Putamen (tissue), 1 donor: ENCODE results near the gene KLHL29.

Experiments
- DNase-seq: peaks from one replicate; pipeline ENCODE4 v3.0.0-alpha.2; 2016; ENCODE audit warnings: low spot score

KLHL29 gene

GRCh38 chr2:23513245-23513871, 128.4 kb downstream of the KLHL29 start:
- no peak for DNase-seq

DNA sequence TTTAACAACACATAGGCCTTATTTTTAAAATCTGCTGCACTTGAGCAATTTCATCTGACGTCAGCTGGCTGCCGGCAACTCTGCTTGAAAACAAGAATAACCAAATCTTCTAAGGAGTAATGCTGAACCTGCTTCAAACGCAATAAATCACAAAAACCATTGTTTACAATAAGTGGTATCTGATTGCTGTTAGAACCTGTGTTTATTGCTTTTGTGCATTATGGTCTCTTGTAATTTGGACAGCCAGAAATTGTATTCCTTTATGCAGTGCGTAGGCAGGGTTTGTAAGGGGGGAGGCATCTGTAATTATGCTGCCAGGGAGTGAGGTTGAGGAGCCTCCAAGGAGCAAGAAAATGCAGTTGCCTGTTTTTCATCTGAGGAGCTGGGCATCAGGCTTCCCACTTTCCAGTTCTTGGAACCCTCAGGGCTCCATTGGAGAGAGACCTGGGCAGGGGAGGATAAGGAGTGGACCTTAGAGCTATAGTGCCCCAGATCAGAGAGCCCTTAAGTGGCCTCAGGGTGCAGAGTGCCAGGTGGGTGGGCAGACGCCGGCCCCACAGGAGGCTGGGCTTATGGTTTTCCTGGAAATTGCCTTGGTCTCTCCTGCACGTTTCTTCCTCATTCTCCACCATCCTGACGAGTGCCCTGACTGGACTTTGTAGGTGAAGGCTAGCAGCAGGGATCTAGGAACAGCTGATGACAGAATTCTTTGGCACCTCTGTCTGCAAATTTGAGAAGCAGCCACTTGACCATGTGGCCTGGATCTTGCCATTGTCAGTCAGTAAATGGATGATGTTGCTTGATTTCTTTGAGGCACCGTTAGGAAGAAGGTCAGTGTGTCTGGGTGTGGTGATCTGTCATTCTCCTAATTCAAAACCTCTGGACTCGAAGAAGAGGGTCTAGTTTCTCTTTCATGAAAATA, 129.2 kb downstream of the KLHL29 start:
- DNase-seq = no peak

DNA sequence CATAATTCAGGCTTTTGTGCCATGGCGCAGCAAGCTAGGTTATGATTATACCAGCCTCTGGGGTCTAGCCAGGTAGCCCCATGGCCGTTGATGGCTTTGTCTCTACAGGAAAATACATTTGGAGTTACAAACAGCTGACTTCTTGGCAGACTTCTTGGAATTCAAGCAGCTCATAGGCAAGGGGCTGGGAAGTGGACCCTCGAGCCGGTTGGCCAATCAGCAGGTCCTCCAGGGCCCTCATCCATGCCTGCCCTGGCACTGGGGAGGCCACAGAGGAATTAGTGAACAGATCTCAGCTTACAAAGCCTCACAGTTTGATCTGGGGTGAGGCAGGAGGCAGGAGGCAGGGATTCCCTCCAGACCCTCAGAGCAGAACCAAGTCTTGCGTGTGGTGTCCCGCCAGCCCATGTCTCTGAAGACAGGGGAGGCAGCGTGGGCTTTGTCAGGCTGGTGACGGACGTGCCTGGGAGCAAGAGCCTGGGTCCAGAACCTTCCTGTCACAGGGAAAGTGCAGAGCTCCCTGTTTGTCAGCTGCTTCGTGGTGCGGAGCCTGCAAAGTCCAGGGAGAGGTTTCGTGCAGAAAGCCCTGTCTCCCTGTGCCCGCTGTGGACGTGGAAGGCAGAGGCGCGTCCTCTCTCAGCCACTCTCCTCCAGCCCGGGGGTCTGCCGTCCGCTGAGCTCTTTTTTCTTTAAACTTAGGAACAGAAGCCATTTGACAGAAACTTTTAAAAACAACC, 131.7 kb downstream of the KLHL29 start:
- DNase-seq = no peak

- no peak for DNase-seq
Observed at GRCh38 chr2:23518481-23519333, 133.7 kb downstream of the KLHL29 start.

- no peak for DNase-seq
Observed at GRCh38 chr2:23519334-23519651, 134.3 kb downstream of the KLHL29 start.

- no peak for DNase-seq
Observed at GRCh38 chr2:23520256-23520655, 135.3 kb downstream of the KLHL29 start.

- DNase-seq = no peak
Observed at GRCh38 chr2:23521060-23521459, 136.1 kb downstream of the KLHL29 start.

DNA sequence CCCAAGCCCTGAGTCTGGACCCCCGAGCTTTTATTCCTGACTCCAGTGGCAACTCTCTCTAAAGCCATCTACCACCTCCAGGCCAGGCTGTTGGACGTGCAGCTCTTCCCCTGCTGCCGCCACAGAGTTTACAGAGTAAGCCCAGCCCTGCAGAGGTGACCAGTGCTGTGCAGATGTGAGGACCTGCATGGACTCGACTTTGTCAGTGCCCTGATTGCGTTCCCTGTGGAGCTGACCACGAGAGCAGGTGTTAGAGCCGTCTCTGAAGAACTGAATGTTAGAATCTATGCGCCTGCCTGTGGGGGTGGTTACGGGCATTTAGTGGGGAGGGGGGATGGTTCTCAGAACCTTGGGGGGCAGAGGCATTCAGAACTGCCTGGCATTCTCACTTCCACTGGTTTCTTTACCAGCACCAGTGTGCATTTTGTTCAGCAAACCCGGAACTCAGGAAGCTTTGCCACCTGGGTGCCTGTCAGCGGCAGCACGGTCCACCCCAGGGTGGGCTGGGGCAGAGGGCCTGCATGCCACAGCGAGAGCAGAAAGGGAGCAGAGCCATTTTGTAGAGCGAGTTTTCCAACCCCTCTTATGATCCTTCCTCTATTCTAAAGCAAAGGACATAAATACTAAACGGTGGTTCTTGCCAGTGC, 137.9 kb downstream of the KLHL29 start:
- no peak for DNase-seq

DNA sequence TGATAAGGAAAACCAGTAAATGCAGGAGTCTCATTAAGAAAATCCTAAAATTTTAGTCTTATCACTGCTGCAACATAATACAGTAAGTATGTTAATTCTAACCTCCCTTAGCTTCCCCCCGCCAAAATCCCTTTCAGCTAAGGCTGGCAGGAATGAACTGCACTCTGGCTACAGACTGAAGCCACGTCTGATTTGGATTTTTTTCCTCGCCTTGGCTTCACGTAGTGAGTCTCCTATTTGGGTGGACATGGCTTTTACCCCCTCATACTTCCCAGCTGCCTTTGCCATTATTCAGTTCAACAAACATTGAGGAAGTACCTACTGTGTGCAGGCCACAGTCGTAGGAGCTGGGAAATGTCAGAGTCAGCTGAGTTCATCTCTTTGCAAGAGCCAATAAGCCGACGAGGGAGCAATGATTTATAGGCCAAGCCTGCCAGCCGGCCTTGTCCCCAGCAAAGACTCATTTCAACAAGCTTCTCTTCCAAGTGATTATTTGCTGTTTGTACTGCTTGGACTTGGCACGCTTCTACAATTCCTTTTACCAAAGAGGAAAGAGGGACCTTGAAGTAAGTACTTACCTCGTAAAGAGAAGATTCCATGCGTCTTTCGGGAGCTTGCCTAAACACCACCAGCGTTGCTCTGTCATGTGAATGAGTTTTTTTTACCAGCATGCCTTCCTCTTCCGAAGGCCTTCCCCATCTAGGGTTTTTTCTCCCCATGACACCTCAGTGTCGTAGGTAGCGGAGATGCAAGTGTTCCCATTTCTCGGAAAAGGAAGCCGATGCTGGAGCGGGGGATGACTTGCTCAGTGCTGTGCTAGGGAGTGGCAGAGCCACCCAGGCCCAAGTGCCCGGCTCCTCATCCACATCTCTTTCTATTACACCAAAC, 138.6 kb downstream of the KLHL29 start:
- no peak for DNase-seq

- no peak for DNase-seq
Observed at GRCh38 chr2:23524261-23524706, 139.3 kb downstream of the KLHL29 start.

GRCh38 chr2:23525137-23525765, 140.3 kb downstream of the KLHL29 start:
- no peak for DNase-seq

DNA sequence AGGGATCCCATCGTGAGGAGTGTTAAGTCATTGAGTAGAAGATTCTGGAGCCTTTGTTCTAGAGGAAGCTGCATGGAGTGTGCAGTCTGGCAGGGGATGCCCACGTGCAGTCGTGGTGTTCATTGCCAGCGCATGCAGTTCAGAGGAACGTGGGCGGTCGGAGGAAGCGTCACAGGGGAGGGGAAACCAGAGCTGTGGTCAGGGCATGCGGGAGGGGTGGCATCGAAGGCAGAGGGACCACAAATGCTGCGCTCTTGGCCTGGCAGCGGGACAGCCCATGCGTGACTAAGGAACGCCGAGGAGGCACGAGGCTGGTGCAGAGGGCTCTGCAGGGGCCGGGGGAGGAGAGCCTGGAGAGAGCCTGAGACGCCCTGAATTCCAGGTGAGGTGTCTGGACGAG, 141.1 kb downstream of the KLHL29 start:
- no peak for DNase-seq

- no peak for DNase-seq
Observed at GRCh38 chr2:23526835-23527790, 142.1 kb downstream of the KLHL29 start.

DNA sequence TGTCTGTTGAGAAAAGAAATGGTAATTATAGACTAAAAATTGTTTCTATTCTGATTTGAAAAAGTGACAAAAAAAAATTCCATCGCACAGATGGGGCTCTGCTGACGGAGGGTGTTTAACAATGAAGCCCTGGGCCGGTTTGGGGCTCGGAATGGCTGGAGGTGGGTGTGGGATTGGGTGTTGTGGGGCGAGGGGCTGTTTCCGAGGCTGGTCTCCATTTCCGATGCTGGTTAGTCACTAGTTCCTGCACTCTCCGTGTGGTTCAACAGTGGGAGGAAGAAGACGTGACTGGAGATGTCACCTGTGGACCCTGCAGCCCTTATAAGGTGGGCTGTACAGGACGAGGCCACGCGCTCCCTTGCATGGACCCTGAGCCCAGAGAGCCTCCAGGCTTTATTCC, 143.2 kb downstream of the KLHL29 start:
- DNase-seq = no peak

DNA sequence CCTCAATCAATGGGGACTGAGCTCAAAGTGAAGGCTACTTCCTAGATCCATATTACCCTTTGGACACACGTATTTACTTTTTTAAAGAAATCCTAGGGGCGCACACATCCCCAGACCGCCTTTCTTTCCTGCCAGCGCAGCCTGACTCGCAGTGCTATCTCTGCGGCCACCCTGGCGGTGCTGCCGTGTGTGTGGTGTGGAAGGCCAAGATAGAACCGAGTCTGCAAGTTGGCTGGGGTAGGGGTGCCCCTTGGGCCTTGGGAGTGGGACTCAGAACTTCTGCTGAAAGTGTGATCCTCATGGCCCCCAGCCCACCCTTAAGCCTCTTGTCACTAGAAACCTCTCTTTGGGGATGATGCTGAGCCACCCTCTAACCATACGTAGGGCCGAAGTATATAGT, 143.7 kb downstream of the KLHL29 start:
- no peak for DNase-seq

DNA sequence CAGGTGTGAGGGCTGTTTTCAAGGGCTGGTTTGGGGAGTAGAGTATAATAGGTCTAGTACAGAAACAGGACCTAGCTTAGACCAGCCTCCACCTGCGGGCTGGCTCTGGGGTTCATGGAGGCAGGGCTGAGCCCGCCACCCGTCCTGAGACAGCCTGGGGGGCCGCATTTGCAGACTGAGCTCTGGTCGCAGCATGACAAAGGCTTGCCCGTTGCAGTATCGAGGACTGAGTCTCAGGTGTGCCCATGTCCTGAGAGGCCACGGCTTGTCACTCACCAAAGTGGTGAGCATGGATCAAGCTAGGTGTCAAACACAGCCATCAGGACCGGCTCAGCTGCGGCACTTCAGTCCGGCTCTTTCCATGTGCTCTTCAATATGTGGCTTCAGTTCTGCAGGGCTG, 144.7 kb downstream of the KLHL29 start:
- DNase-seq = no peak

DNA sequence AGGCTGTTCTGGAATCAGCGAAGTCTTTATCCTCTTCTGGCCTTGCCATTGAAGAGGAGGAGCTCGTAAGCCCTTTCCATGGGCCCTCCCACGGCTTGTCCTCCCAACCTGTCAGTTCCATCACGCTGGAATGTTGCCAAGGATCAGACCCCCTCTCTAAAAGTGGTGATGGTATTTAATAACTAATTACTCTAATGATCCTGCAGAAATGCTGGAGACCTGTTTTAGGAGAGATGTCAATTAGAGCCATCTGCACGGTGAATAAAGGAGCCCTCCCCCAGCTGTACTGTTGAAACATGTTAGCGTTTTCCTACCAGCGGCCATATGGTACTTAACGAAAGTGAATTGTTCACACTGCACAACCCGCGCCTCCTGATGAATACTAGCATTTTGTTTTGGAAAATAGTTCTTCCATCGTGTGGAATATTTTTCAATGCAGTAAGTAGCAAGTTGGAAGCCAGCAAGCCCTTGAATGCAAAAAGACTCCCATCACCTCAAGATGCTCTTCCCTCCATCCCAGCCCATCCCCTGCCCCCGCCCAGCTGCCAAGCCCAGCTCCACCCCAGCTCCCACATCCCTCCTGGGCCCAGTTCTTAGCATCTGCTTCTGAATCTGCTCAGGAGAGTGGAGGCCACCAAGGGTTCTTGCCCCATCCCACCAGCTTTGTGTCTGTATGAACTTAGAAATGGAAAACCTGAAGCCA, 145.4 kb downstream of the KLHL29 start:
- DNase-seq = no peak

DNA sequence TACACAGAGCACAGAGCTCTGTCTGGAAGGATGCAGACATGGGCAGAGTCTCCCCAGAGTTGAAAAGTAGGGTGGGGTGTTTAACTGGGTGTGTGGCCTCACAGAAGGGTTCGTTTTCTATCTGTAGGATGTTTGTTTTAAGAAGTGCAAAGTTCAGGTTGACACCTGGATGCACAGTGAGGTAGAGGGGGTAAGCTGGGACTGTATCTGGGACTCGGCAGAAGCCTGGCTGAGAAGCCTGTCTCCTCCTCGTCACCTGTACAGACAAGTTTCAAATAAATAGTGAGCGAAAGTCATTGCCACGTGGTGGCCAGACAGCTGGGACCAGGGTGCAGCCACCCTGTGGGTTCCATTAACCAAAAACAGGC, 145.9 kb downstream of the KLHL29 start:
- DNase-seq = no peak
